Activated T-helper 9 cell treated with anti-CD3 and anti-CD28 coated beads, Interleukin-2, amount 50 U/mL, for 16 hours (primary cell): ENCODE measurements around the gene OVOL2.

Experiments used
- DNase-seq: peaks from one replicate; pipeline ENCODE4 v3.0.0-alpha.2; 2020; ENCODE audit warnings: low read depth

Gene OVOL2

DNA sequence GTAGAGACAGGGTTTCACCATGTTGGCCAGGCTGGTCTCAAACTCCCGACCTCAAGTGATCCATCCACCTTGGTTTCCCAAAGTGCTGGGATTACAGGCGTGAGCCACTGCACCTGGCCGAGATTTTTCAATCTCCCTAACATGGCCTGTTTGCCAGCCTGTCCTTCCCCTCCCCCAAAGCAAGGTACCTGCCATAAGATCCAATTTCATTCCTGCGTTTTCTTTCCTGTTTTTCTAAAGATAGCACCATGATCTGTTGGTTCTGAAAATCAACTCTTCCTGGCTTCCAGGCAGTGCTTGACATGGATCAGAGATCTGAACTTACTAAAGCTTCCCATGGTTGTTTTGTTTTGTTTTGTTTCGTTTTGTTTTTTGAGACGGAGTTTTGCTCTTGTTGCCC is 81.4 kb downstream of the OVOL2 start:
- DNase-seq: no peak
